ENCODE measurements around the gene TMEM101.

GRCh38 chr17:43998552-43998951 lies 16.2 kb downstream of the TMEM101 start:
- no peak for TF ChIP-seq CTCF (IDR thresholded peaks at IDR 0.05)
- TF ChIP-seq EZH2 (IDR thresholded peaks at IDR 0.05; ENCODE audit: borderline replicate concordance, insufficient read depth, low read depth, low read length, poor library complexity, severe bottlenecking): no peak

Measured in B cell (primary cell).